Common myeloid progenitor, CD34-positive (primary cell): ENCODE results near the gene B3GALT6.

Experiments
- CTCF ChIA-PET: fragments of 350-600 bp; sonication (Branson Sonifier 250); formaldehyde crosslinking; loops from one replicate; lab custom pipeline; 2021; ENCODE audit warnings: antibody characterized with exemption; lab: Charles Lee
- POLR2A ChIA-PET: fragments of 350-600 bp; sonication (Branson Sonifier 250); formaldehyde crosslinking; loops from one replicate; lab custom pipeline; 2021; ENCODE audit warnings: antibody characterized with exemption; lab: Charles Lee
- DNase-seq, 3 donors: peaks; one replicate each; pipeline versions ENCODE4 v3.0.0 to v3.0.0-alpha.2; 2013
- H3K27ac ChIP-seq, 2 experiments: 1 replicate in 1 of 2; 2 replicates in 1 of 2; pipeline ENCODE4 v1.7.0; 2013; ENCODE audit warnings: inconsistent platforms in 2 of 2, low read length in 2 of 2, mild to moderate bottlenecking in 2 of 2, low read depth in 1 of 2, moderate library complexity in 1 of 2; ENCODE audit not compliant: severe bottlenecking in 2 of 2, insufficient read depth in 1 of 2, poor library complexity in 1 of 2
- H3K27me3 ChIP-seq, 5 experiments: replicated peaks in 2 of 5; 1 replicate in 3 of 5; 2 replicates in 2 of 5; pipeline versions ENCODE4 v1.6.1 to v1.7.0; 2013; ENCODE audit warnings: low read length in 4 of 5, mild to moderate bottlenecking in 2 of 5, moderate library complexity in 2 of 5, inconsistent platforms in 1 of 5; ENCODE audit not compliant: insufficient read depth in 5 of 5, control insufficient read depth in 4 of 5
- H3K36me3 ChIP-seq, 4 experiments: 1 replicate in 2 of 4; 2 replicates in 2 of 4; pipeline versions ENCODE4 v1.6.1 to v1.7.0; 2013; ENCODE audit warnings: low read length in 3 of 4, control low read depth in 1 of 4, mild to moderate bottlenecking in 1 of 4; ENCODE audit not compliant: control insufficient read depth in 4 of 4, insufficient read depth in 4 of 4
- H3K4me1 ChIP-seq, 4 experiments: 1 replicate in 3 of 4; 2 replicates in 1 of 4; pipeline versions ENCODE4 v1.6.1 to v1.7.1; 2013; ENCODE audit warnings: low read length in 3 of 4, mild to moderate bottlenecking in 3 of 4, control low read depth in 1 of 4, inconsistent platforms in 1 of 4, moderate library complexity in 1 of 4; ENCODE audit not compliant: control insufficient read depth in 4 of 4, insufficient read depth in 4 of 4; ENCODE audit errors: control extremely low read depth in 1 of 4
- H3K4me3 ChIP-seq, 7 experiments: 1 replicate in 4 of 7; 2 replicates in 3 of 7; pipeline versions ENCODE4 v1.5.1 to v1.7.0; 2013; ENCODE audit warnings: mild to moderate bottlenecking in 7 of 7, low read length in 6 of 7, moderate library complexity in 6 of 7, inconsistent platforms in 2 of 7, low read depth in 2 of 7, control low read depth in 1 of 7; ENCODE audit not compliant: insufficient read depth in 4 of 7, control insufficient read depth in 1 of 7; ENCODE audit errors: extremely low read depth in 1 of 7
- H3K9me3 ChIP-seq, 5 experiments: 1 replicate in 4 of 5; 2 replicates in 1 of 5; pipeline versions ENCODE4 v1.6.1 to v1.7.1; 2013; ENCODE audit warnings: low read length in 4 of 5, mild to moderate bottlenecking in 2 of 5, inconsistent platforms in 1 of 5, low read depth in 1 of 5, moderate library complexity in 1 of 5; ENCODE audit not compliant: control insufficient read depth in 4 of 5, insufficient read depth in 2 of 5; ENCODE audit errors: control extremely low read depth in 1 of 5
- WGBS: methylation state at CpG from one replicate; pipeline ENCODE4 v1.1.5; 2013; ENCODE audit not compliant: insufficient coverage; 5-methylcytosine and 5-hydroxymethylcytosine counted together

Gene B3GALT6

DNA sequence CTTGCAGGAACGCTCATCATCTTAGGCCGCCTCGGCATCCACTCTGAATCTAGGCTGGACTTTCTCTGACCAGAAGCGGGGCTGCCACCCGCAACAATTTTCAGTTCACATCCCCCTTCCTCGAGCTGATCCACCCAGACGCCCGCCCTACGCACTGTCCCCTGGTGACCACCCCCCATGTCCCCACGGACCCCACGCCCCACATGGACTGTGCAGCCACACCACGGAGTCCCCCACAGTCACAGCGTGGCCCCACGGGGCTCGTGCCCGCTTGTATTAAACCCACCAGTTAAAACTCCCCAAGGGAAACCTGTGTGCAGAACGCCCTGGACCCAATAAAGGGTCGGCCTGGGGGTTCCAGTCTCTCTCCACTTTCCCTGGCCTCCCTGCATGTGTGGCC, 27.5 kb downstream of the B3GALT6 start:
- H3K27me3 ChIP-seq: no peaks in the 10 kb centered on the region
- no peak overlapping the region for H3K27ac ChIP-seq
- DNase-seq: no peak
- H3K9me3 ChIP-seq: no peaks in the 10 kb centered on the region
- ChIA-PET POLR2A (no interaction called here), CTCF (interaction anchor here (3.5 kb wide), 1 partner anchor 12 kb away, joined by 10 read pairs; no protein-coding TSS in a partner anchor)
- H3K36me3 ChIP-seq: peaks cover 0 to 84% (median 48%) of the 10 kb centered on the region in 4 experiments
- WGBS: 97% methylated on average over 17 of the region's 18 CpGs
- peaks cover 0 to 6% (median 4%) of the 10 kb centered on the region in 4 experiments for H3K4me1 ChIP-seq
- H3K4me3 ChIP-seq: no peak overlapping the region

- POLR2A ChIA-PET: interaction anchor here (0.9 kb wide), 1 partner anchor 13 kb away, joined by 3 read pairs; no protein-coding TSS in a partner anchor
- peak in 2 of 3 donors; percentile 23 to 38 for DNase-seq
- no peak overlapping the region for H3K27ac ChIP-seq
- no peaks in the 10 kb centered on the region for H3K27me3 ChIP-seq
- H3K4me3 ChIP-seq: no peak overlapping the region
- WGBS: 79% methylated on average over 24 of the region's 26 CpGs
- CTCF ChIA-PET: interaction anchor here (1.3 to 3.5 kb wide), 2 partner anchors 11 to 27 kb away, joined by 3 to 10 read pairs; no protein-coding TSS in a partner anchor
- peaks cover 0 to 6% (median 4%) of the 10 kb centered on the region in 4 experiments for H3K4me1 ChIP-seq
- H3K9me3 ChIP-seq: no peaks in the 10 kb centered on the region
- peaks cover 2 to 83% (median 50%) of the 10 kb centered on the region in 4 experiments for H3K36me3 ChIP-seq
These were observed 28.0 kb downstream of the B3GALT6 start for GRCh38 chr1:1259951-1260600.

GRCh38 chr1:1260843-1261560, 29.0 kb downstream of the B3GALT6 start:
- Histone ChIP-seq H3K4me3 (no peak overlapping the region), H3K9me3 (no peaks in the 10 kb centered on the region), H3K4me1 (peaks cover 0 to 6% (median 4%) of the 10 kb centered on the region in 4 experiments), H3K27me3 (no peaks in the 10 kb centered on the region), H3K36me3 (peaks cover 2 to 80% (median 49%) of the 10 kb centered on the region in 4 experiments), H3K27ac (no peak overlapping the region)
- no peak for DNase-seq
- ChIA-PET CTCF (interaction anchor here (1.0 to 3.5 kb wide), 3 partner anchors 10 to 138 kb away, joined by 3 to 10 read pairs (median 4); no protein-coding TSS in a partner anchor), POLR2A (interaction anchor here (0.9 kb wide), 1 partner anchor 14 kb away, joined by 3 read pairs; no protein-coding TSS in a partner anchor)
- WGBS: 63% methylated on average over 11 of the region's 16 CpGs

DNA sequence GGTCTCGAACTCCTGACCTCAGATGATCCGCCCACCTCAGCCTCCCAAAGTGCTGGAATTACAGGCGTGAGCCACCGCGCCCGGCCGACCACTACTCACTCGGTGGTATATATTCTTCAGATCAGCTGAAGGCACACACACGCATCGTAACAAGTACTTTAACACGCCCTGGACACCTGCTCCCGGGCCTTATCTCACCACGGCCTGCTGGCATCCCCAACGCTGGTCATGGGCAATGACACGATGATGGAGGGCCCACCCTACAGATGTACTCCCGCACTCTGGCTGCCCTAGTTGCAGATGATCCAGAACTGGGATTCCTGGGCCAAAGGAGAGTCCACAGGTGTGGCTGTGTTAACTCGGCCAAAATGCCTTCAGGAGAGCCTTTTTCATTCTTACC, 30.0 kb downstream of the B3GALT6 start:
- POLR2A ChIA-PET: no interaction called here

GRCh38 chr1:1262758-1263157, 30.7 kb downstream of the B3GALT6 start:
- no peak overlapping the region for H3K27ac ChIP-seq

More for the DNA sequence above, 30.0 kb downstream of the B3GALT6 start:
- H3K4me3 ChIP-seq: no peak overlapping the region
- H3K4me1 ChIP-seq: peaks cover 0 to 6% (median 4%) of the 10 kb centered on the region in 4 experiments
- peaks cover 2 to 75% (median 47%) of the 10 kb centered on the region in 4 experiments for H3K36me3 ChIP-seq
- WGBS: 98% methylated on average over 15 of the region's 17 CpGs
- no peaks in the 10 kb centered on the region for H3K27me3 ChIP-seq
- DNase-seq: no peak
- H3K27ac ChIP-seq: no peak overlapping the region
- H3K9me3 ChIP-seq: no peaks in the 10 kb centered on the region
- CTCF ChIA-PET: interaction anchor here (0.7 to 3.5 kb wide), 3 partner anchors 9 to 140 kb away, joined by 3 to 10 read pairs (median 4); no protein-coding TSS in a partner anchor

DNA sequence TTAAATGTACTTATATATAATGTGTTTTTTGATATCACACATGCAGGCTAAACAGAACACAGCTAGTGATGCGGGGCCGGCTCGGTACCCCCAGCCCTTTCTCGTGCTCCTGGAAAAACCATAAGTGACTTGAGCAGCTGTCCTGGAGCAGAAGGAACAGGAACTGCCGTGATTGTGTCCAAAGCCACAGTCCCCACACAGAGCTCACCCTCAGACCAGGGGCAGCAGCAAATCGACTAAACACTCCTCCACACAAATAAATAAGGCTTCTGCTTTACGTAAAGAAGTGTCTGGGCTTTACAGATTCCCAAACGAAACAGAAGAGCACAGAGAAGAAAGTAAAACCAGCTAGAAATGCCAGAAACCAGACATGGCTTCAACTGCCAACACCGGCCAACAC, 32.0 kb downstream of the B3GALT6 start:
- Histone ChIP-seq H3K4me3 (no peak overlapping the region), H3K4me1 (peaks cover 0 to 6% (median 4%) of the 10 kb centered on the region in 4 experiments), H3K27ac (no peak overlapping the region), H3K36me3 (peaks cover 4 to 81% (median 54%) of the 10 kb centered on the region in 4 experiments), H3K27me3 (no peaks in the 10 kb centered on the region), H3K9me3 (no peaks in the 10 kb centered on the region)
- ChIA-PET POLR2A (interaction anchor here (0.9 kb wide), 1 partner anchor 9 kb away, joined by 8 read pairs; the partner anchor contains the start of gene UBE2J2), CTCF (interaction anchor here (0.9 to 2.4 kb wide), 2 partner anchors 28 to 142 kb away, joined by 3 to 7 read pairs; no protein-coding TSS in a partner anchor)
- no peak for DNase-seq
- WGBS: 93% methylated on average over 9 of the region's 9 CpGs

More at GRCh38 chr1:1262758-1263157, 30.7 kb downstream of the B3GALT6 start:
- DNase-seq: no peak
- Histone ChIP-seq H3K27me3 (no peaks in the 10 kb centered on the region), H3K4me3 (no peak overlapping the region), H3K4me1 (peaks cover 0 to 6% (median 4%) of the 10 kb centered on the region in 4 experiments), H3K36me3 (peaks cover 4 to 77% (median 52%) of the 10 kb centered on the region in 4 experiments), H3K9me3 (no peaks in the 10 kb centered on the region)
- CTCF ChIA-PET: interaction anchor here (0.7 to 1.2 kb wide), 2 partner anchors 9 to 140 kb away, joined by 3 to 4 read pairs; no protein-coding TSS in a partner anchor
- POLR2A ChIA-PET: no interaction called here
- 97% methylated on average over 8 of the region's 8 CpGs for WGBS
